Activated CD8-positive, alpha-beta memory T cell treated with anti-CD3 and anti-CD28 coated beads for 36 hours (primary cell): ENCODE data around the gene SLC25A52. TPM values are rescaled to one million over a fixed set of nuclear protein-coding genes. Genes with fewer than 3 reads are reported as not detected.
"Not testable (repeated sequence)": the region's sequence is repeated elsewhere in the genome, so short reads cannot be mapped to it uniquely, and the experiment has no call there.

Source experiments
- CTCF ChIA-PET: fragments of 350-600 bp; sonication (Branson Sonifier 250); formaldehyde crosslinking; loops from one replicate; lab custom pipeline; 2021; ENCODE audit warnings: antibody characterized with exemption; lab: Charles Lee
- POLR2A ChIA-PET: fragments of 350-600 bp; sonication (Branson Sonifier 250); formaldehyde crosslinking; loops from one replicate; lab custom pipeline; 2021; ENCODE audit warnings: antibody characterized with exemption; lab: Charles Lee
- total RNA-seq, 2 experiments: library from RNA; stranded (reverse); gene quantifications; one replicate each; pipeline ENCODE4 v1.2.3, GENCODE V29; 2021

Gene SLC25A52
- total RNA-seq, 2 experiments from 2014 or later, result not detected

DNA sequence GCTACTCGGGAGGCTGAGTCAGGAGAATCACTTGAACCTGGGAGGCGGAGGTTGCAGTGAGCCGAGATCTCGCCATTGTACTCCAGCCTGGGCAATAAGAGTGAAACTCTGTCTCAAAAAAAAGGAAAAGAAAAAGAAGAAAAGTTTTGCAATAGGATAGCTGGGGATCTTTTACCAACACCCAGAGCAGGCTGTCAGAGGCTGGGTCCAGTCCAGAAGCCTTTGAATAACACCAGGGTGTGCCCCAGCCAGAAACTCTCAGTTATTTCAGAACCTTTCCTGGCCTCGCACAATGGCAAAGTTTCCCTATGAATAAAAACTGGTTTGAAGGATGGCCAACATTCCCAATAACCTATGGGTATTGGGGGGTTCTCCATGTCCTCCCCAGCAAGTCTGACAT is 17.1 kb downstream of the SLC25A52 start:
- POLR2A ChIA-PET, result not testable (repeated sequence)
- CTCF ChIA-PET, result interaction anchor here (0.7 kb wide), 1 partner anchor 13 kb away, joined by 3 read pairs; no protein-coding TSS in a partner anchor

DNA sequence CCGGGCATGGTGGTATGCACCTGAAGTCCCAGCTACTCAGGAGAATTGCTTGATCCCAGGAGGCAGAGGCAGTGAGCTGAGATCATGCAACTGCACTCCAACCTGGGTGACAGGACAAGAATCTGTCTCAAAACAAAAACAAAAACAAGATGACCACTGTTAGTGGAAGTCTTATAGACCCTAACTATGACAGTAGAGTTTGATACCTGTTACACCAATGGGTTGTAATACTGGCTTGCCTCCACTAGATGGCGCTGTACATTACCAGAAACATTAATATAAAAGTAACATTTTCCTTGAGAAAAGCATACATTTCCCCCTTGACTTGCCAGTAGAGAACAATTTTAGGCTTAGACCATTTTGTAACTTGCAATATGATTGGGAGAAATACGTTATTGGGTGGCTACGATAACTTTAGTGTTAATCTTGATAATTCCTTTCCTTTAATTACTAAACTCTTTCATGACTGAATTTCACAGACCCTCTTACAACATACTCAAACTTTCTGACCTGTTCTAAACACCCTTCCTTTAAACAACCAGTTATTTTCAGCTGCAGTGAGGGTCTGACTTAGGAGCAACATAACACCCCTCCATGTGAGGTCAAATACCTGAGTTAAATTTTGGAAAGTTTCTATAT is 19.5 kb downstream of the SLC25A52 start:
- ChIA-PET POLR2A (no interaction called here), CTCF (interaction anchor here (0.6 to 1.0 kb wide), 2 partner anchors 42 to 98 kb away, joined by 3 read pairs; no protein-coding TSS in a partner anchor)

DNA sequence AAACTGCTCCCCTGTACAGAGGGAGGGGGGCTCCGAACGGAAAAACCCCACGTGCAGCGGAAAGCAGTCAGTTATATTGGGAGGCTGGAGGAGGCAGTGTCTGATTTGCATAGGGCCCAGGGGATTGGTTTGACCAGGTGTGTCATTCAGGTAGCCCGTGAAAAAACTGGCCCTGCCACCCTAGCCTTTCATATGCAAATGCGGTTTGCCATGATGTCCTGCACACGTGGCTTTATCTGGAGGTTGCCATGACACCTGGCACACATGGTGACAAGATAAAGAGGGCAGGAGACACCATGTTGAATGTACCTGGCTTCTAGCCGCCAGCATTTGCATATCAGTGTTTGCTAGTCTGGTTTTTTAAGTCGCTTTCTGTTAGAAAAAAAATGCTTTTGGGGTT is 20.5 kb downstream of the SLC25A52 start:
- CTCF ChIA-PET, result no interaction called here

DNA sequence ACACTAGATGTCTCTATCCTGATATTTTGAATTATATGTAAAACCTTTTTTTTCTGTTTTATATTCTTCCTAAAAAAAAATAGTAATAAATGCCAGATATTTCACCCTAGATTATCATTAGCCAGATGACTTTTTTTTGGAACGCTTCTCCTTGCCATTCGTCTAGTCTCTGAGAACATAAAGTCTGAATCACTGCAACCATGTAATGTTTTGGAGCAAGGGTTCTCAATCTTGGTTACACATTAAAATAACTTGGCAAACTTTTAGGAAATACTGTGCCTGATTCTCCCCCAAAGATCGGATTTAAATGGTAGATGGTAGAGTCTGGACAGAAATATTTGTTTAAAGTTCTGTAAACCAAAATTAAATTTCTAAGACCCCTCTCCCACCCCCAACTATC is 21.0 kb downstream of the SLC25A52 start:
- POLR2A ChIA-PET, result no interaction called here
- CTCF ChIA-PET, result no interaction called here

More for the DNA sequence above, 20.5 kb downstream of the SLC25A52 start:
- POLR2A ChIA-PET, result no interaction called here

DNA sequence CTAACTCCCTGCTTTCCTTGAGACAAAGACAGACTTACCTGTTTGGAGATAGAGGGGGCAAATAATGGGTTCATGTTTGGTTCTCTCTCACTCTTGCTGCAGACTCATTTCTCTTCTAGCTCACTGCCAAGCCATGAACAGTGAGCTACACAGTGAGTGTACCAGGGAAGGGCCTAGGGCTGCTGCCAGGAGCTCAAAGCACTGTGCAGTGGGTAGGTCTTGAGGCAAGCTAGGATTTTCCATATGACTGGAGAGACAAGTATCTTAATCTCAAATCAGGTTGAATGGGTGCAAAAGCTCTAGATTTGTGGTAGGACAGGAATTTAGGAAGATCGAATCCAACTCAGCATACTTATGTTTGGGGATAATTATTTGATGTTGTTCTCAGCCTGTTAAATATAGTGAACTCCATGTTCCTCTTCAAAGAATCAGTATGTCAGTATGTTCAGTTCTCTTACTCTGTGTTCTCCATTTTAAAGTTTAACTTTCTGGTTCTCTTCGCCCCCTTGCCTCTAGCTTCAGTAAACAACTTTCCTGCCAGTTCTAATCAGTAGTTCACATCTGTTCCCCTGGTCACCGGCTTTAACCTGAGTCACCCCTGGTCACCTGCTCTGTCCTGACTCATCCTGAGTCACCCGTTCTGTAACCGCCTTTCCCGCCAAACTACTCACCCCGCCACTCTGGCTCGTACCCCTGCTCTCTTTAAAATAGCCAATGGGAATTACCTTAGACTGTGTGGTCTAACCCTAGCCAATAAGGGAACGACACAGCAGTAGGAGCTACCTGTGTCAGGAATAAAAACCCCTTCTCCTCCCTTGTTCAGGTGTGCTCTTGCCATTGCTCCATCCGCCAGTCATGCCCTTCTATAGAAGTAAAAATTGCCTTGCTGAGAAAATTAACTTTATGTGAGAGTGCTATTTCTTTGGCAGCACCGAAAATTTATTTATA is 21.9 kb downstream of the SLC25A52 start:
- ChIA-PET POLR2A (no interaction called here), CTCF (interaction anchor here (1.3 kb wide), 1 partner anchor 36 kb away, joined by 3 read pairs; no protein-coding TSS in a partner anchor)

DNA sequence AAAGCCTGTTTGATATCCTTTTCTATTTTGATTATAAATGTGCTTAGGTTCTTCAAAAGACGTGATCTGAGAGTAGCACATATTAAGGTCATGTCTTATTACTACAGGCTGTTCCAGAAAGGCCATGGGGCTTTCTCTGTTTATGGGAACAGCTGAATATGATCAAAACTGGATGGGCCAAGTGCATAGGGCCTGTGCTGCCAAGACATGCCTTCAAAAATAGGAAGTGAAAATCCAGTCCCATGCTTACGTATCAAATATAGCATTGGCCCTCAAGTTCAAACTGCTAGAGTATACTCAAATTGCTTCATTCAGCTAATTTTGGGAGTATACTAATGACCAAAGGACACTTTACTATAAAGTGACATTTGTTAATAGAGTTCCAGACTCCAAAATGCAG is 24.1 kb downstream of the SLC25A52 start:
- POLR2A ChIA-PET, result no interaction called here
- CTCF ChIA-PET, result no interaction called here

DNA sequence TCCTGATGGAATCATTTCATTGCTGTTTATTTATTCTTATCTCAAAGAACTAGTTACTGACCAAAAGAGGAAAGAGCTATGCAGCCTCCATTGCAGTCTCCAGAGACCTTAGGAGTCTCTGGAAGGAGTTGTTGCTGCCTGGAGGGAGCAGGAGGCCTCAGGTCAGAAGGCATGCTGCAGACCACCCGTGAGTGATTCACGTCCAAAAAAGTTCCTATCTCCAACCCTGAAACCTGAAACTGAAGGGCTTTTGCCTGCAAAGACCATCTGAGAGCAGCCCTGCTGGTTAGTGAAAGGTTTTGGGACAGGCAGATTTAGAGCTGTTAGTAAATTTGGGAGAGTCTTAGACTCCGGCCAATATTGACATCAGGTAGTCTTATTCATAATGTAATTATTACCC is 29.1 kb downstream of the SLC25A52 start:
- ChIA-PET CTCF (interaction anchor here (2.3 kb wide), 1 partner anchor 9 kb away, joined by 8 read pairs; no protein-coding TSS in a partner anchor), POLR2A (no interaction called here)

DNA sequence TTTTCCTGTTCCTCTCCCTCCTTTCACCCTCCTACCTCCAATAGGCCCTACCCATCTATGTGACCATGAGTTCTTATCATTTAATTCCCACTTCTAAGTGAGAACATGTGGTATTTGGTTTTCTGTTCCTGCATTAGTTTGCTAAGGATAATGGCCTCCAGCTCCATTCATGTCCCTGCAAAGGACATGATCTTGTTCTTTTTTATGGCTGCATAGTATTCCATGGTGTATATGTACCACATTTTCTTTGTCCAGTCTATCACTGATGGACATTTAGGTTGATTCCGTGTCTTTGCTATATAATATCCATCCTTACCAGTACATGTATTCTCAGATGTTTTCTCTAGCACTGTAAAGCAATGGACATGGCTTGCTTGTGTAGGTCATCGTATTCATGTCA is 31.5 kb downstream of the SLC25A52 start:
- CTCF ChIA-PET, POLR2A ChIA-PET: not testable (repeated sequence)

DNA sequence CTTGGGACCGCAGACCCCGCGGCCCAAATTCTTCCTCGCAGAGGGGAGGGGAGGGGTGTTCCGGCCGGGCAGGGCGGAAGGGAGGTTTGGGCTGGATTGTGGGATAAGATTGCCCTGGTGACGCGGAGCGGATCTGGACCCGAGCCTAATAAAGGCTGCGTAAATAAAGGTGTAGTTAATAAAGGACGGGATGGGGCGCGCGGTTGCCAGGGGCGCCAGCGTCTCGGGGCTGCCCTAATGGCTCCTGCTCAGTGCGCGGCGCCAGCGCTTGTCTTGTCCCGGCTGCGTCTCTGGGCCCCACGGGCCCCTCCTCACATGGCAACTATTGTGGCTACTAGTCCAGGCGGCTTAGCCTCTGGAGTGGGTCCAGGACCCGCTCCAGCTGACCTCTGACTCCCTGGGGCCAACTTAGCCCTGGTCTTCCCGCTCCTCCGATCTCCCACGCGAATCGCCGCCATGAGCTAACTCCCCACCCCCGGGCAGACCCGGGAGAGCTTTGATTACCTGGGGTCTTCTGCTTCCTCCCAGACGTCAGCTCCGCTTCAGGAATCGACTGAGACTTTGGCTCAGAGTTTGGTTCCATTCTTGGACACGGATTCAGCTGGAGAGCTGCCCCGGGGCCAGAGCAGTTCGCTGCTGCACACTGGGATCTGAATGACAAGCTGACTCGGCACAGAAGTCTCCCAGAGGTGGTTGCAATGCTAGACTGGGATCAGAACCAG is 36.5 kb downstream of the SLC25A52 start:
- ChIA-PET CTCF (interaction anchor here (1.4 to 1.6 kb wide), 3 partner anchors 54 to 172 kb away, joined by 3 to 7 read pairs (median 3); no protein-coding TSS in a partner anchor), POLR2A (no interaction called here)

DNA sequence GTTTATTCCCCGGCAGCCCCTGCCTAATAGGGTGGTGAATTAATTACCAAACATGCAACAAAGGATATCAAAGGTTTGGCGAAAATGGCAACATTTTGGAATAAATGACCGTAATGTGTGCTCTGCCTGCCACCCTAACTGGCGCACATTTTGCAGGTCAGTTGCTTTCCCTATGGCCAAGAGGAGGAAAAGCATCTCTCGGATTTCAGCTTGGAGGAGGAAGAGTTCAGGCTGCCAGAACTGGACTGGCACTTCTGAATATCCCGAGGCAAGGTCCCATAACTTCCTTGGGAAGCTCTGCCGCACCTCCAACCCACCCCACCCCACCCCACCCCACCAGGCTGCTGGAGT is 37.1 kb downstream of the SLC25A52 start:
- ChIA-PET POLR2A (no interaction called here), CTCF (interaction anchor here (1.5 to 1.6 kb wide), 2 partner anchors 168 to 171 kb away, joined by 3 to 7 read pairs; no protein-coding TSS in a partner anchor)

DNA sequence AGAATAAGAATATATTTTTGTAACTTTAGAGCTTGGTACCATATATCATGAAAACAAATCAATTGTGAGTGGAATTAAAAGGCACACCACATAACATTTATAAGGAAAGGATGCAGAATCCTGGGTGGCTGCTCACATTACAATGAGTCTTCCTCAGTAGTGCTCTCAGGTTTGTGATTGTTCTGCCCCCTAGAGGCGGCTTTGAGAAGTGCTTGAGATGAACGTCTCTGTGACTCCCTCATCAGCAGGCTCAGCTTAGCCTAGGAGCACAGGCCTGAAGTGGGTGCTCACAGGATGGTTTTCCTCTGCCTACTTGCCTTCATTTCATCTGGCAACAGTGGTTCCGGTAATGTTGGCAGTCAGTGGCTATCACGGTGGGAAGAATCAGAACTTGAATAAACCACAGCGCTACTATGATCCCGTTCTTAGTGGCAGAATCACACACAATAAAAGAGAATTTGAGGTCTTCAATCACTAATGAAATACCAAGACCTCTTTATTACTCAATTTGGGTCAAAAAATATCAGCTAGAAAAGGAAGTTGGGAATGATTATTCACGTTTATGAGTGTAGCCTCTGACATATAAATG is 38.2 kb downstream of the SLC25A52 start:
- CTCF ChIA-PET, result interaction anchor here (0.8 to 1.8 kb wide), 7 partner anchors 9 to 170 kb away, joined by 3 to 12 read pairs (median 3); partner anchors contain the start of gene B4GALT6
- POLR2A ChIA-PET, result interaction anchor here (0.5 to 0.6 kb wide), 2 partner anchors 165 to 212 kb away, joined by 3 to 4 read pairs; no protein-coding TSS in a partner anchor

DNA sequence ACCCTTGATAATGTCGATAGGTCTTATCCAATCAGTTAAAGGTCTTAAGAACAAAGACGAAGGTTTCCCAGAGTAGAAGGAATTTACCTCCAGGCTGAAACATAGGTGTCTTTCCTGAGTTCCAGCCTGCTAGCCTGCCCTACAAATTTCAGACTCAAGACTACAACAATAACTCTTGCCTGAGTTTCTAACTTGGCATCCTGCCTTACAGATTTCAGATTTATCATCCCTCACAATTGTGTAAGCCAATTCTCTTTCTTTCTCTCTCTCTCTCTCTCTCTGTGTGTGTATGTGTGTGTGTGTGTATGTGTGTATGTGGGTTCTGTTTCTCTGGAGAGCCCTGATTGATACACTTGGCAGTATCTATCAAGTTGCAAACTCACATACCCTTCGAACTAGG is 39.1 kb downstream of the SLC25A52 start:
- ChIA-PET CTCF (interaction anchor here (1.0 to 1.8 kb wide), 5 partner anchors 10 to 165 kb away, joined by 3 to 12 read pairs (median 5); partner anchors contain the start of gene B4GALT6), POLR2A (no interaction called here)

DNA sequence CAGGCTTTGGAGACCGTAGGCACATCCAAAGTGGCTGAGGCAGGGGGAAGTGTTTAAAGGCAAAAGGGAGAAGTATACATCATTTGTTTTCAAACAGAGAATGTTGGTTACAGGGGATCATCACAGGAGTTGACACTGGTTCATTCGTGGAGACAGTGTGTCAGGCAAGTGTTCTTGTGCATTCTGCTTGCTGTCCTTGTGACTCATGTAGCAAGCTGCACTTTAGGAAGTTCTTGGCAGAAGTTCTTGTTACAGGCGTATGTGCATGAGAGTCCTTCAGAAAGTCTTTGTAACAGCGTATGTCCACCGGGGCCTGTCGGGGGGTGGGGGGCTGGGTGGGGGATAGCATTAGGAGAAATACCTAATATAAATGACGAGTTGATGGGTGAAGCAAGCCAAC is 39.8 kb downstream of the SLC25A52 start:
- CTCF ChIA-PET, result no interaction called here
- POLR2A ChIA-PET, result no interaction called here

DNA sequence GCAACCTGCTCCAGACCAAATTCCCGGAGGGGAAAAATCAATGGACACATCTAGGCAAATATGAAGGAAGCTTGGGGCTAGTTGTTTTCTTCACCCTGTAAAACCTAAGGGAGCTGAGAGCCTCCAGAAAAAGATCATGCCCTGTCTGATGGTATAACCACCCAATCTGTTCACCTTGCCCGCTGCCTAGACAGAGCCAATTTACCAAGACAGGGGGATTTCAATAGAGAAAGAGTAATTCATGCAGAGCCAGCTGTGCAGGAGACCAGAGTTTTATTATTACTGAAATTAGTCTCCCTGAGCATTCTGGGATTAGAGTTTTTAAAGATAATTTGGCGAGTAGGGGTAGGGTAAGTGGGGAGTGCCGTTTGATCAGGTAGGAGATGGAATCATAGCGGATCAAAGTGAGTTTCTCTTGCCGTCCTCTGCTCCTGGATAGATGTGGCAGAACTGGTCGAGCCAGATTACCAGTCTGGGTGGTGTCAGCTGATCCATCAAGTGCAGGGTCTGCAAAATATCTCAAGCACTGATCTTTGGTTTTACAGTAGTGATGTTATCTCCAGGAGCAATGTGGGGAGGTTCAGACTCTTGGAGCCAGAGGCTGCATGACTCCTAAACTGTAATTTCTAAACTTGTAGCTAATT is 41.2 kb downstream of the SLC25A52 start:
- CTCF ChIA-PET, result interaction anchor here (1.3 kb wide), 1 partner anchor 163 kb away, joined by 7 read pairs; no protein-coding TSS in a partner anchor
- POLR2A ChIA-PET, result no interaction called here

DNA sequence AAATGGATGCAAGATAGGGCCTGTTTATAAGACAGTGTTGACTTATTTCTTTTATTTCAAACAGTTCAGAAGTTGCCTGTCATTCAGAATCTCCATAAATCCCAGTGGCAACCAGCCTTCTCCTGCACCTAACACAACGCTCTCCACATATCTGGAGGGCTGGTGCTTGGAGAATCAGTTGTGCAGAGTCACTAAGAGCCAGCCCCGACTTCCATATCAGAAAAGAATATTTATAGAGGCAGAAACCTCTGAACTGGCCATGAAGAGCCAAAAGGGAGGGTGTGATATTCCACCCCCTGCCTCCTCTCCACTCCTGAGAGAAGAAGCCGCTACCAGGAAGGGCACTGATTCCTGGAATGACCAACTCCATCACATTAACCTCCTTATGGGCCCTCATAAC is 42.3 kb downstream of the SLC25A52 start:
- ChIA-PET CTCF (no interaction called here), POLR2A (no interaction called here)

DNA sequence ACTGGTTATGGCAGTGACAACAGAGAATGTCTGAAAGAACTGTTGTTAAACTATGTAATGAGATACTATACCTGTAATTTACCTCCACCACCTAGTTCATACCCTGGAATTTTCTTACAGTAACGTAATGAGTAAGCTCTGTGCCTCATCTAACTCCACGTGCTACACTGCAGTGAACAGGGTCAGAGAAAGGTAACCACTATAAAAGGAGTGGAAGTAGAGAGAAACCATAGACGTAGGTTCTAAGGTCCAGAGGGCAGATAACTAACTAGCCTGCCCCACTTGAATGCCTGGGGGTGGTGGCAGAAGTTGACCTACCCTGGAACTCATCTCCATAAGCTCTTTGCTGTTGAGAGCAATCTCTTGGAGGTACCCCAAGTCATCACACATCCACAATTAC is 44.3 kb downstream of the SLC25A52 start:
- POLR2A ChIA-PET, result no interaction called here
- CTCF ChIA-PET, result no interaction called here

DNA sequence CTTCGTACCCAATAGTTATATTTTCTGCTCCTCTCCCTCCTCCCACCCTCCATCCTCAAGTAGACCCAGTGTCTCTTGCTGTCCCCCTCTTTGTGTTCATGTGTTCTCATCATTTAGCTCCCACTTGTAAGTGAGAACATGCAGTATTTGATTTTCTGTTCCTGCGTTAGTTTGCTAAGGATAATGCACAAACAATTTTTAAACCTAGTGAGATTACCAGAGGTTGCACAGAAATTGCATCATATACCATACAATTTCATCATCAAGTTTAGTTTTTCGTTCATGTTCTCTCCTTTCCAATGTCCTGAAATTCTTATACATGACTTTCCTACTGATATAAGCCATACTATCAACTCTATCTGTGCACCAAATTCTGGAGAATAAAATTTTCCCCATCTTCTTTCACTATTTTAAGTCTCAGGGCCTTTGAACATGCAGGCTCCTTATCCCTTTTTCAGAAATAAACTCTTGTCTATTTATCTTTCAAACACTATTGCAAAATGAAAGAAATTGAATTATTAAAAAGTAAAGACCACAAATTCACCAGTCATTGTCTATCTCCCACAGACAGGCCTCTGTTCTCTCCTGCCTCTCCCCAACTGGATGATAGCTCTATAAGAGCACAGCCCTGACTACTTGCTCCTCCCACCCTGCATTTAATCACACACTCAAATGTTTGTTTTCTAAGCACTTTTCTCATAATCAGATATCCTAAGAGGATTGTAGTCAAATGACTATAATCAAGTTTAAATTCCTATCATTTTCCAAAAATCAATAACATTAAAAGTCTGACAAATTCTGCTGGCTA is 49.1 kb downstream of the SLC25A52 start:
- POLR2A ChIA-PET, result no interaction called here
- CTCF ChIA-PET, result no interaction called here

DNA sequence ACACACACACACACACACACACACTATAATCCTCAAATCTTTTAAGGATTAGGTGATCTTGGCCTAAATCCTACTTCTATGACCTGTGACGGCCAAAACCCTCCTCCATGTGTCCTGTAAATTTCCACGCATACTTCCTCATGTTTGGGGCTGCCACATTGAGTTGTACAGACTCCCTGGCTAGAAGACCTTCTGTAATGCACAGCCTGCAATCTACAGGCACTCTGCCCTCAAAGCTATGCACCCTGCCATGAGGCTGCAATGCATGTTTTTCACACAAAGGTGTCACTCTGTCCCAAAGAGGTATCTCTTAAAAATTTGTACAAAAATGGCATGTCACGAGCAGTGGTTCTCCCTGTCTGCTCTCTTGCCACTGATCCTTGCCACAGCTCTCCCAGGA is 49.9 kb downstream of the SLC25A52 start:
- CTCF ChIA-PET, result no interaction called here
- POLR2A ChIA-PET, result no interaction called here
